BLaER1 treated with 17β-estradiol and CSF1 and Interleukin-3, amounts not matched to agents 10 nM and 100 nM (cell line): ENCODE measurements around the gene VTI1A.

Experiments used
- H3K27ac ChIP-seq, 11 experiments: shearing (Covaris generic); formaldehyde crosslinking; 2 replicates each; pipeline ENCODE4 v1.8.1; 2022
- H3K27me3 ChIP-seq, 11 experiments: shearing (Covaris generic); formaldehyde crosslinking; 2 replicates each; pipeline ENCODE4 v1.8.1; 2022
- H3K36me3 ChIP-seq, 11 experiments: shearing (Covaris generic); formaldehyde crosslinking; 2 replicates each; pipeline ENCODE4 v1.8.1; 2022
- H3K4me1 ChIP-seq, 10 experiments: shearing (Covaris generic); formaldehyde crosslinking; 2 replicates each; pipeline ENCODE4 v1.8.1; 2022
- H3K4me2 ChIP-seq, 11 experiments: shearing (Covaris generic); formaldehyde crosslinking; 2 replicates each; pipeline ENCODE4 v1.8.1; 2022
- H3K4me3 ChIP-seq, 10 experiments: shearing (Covaris generic); formaldehyde crosslinking; 2 replicates each; pipeline ENCODE4 v1.8.1; 2022
- H3K9ac ChIP-seq, 11 experiments: shearing (Covaris generic); formaldehyde crosslinking; 2 replicates each; pipeline ENCODE4 v1.8.1; 2022
- H3K9me3 ChIP-seq, 11 experiments: shearing (Covaris generic); formaldehyde crosslinking; replicated peaks in 1 of 11; 2 replicates each; pipeline ENCODE4 v1.8.1; 2022
- H4K20me1 ChIP-seq, 11 experiments: shearing (Covaris generic); formaldehyde crosslinking; 2 replicates each; pipeline ENCODE4 v1.8.1; 2022
- Cebpa-rat ChIP-seq, 11 experiments: shearing (Covaris generic); IDR thresholded peaks; 2 replicates each; pipeline ENCODE4 v1.8.1; 2022

VTI1A gene

DNA sequence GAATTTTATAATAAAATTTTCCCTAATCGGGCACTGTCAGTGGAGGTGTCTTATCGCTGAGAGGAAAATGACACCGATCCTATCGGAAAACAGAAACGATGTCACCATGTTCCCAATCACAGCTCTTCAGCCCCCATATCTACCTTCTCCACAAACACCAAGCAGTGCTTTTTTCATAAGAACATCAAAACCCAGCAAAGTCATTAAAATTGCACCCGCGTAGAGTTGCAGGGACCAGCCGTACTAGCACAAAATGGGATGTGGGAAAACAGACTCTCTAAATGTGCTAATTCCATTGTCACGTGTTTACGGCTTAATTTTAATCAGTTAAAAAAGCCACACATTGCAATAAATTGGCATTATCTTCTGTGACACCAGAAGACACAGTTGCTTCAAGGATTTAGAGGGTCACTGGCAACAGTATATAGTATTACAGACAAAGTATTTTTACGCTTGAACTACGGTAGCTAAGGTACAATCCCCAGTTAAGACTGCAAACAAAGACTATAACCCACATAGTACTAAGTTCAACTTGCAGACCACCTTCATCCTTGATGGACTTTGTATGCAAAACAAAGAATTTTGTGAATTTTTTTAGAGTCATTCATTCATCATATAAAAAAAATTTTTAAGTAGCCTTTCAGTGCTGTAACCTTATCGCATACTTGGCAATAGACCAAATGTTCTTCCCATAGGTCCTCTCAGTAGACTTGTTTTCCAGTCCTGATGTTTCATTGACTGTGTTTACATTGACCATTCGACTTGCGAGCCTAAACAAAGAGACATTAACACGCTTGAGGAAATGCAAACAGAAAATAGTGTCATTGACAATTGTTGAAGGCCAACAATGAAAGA, 116.0 kb downstream of the VTI1A start:
- no peak overlapping the region for H3K4me3 ChIP-seq
- 0 out of 22 replicates have a peak, but pooled peaks cover 0 to 5% (median 0%) of the 10 kb centered on the region in 11 experiments for H3K36me3 ChIP-seq
- H3K9me3 ChIP-seq, result no peaks in the 10 kb centered on the region
- peaks cover 0 to 7% (median 0%) of the 10 kb centered on the region in 11 experiments; a peak in 2 of 22 replicates for H4K20me1 ChIP-seq
- H3K27me3 ChIP-seq, result no peaks in the 10 kb centered on the region
- no peaks in the 10 kb centered on the region for H3K4me1 ChIP-seq
- no peak overlapping the region for H3K4me2 ChIP-seq
- TF ChIP-seq Cebpa-rat (IDR thresholded peaks at IDR 0.05), result no peak
- H3K27ac ChIP-seq, result no peak overlapping the region
- H3K9ac ChIP-seq, result no peak overlapping the region

- H3K4me3 ChIP-seq, result no peak overlapping the region
Observed at GRCh38 chr10:112564337-112564736, 117.3 kb downstream of the VTI1A start.

GRCh38 chr10:112565434-112566053, 118.5 kb downstream of the VTI1A start:
- H3K4me1 ChIP-seq, result no peaks in the 10 kb centered on the region
- H3K27ac ChIP-seq, result no peak overlapping the region
- H4K20me1 ChIP-seq, result peaks cover 0 to 6% (median 0%) of the 10 kb centered on the region in 11 experiments; a peak in 2 of 22 replicates
- TF ChIP-seq Cebpa-rat (IDR thresholded peaks at IDR 0.05), result no peak
- no peak overlapping the region for H3K4me3 ChIP-seq
- H3K36me3 ChIP-seq, result peaks cover 0 to 5% (median 0%) of the 10 kb centered on the region in 11 experiments; a peak in 2 of 22 replicates
- no peak overlapping the region for H3K9ac ChIP-seq
- H3K9me3 ChIP-seq, result no peaks in the 10 kb centered on the region
- no peak overlapping the region for H3K4me2 ChIP-seq
- no peaks in the 10 kb centered on the region for H3K27me3 ChIP-seq

More at GRCh38 chr10:112564337-112564736, 117.3 kb downstream of the VTI1A start:
- Histone ChIP-seq H4K20me1 (peaks cover 0 to 6% (median 0%) of the 10 kb centered on the region in 11 experiments; a peak in 2 of 22 replicates), H3K27ac (no peak overlapping the region), H3K27me3 (no peaks in the 10 kb centered on the region), H3K4me1 (no peaks in the 10 kb centered on the region), H3K9ac (no peak overlapping the region), H3K36me3 (0 out of 22 replicates have a peak, but pooled peaks cover 0 to 5% (median 0%) of the 10 kb centered on the region in 11 experiments), H3K9me3 (no peaks in the 10 kb centered on the region), H3K4me2 (no peak overlapping the region)
- no peak for TF ChIP-seq Cebpa-rat (IDR thresholded peaks at IDR 0.05)

GRCh38 chr10:112570585-112570984, 123.6 kb downstream of the VTI1A start:
- peaks cover 0 to 6% (median 0%) of the 10 kb centered on the region in 11 experiments; a peak in 1 of 22 replicates for H4K20me1 ChIP-seq
- H3K36me3 ChIP-seq, result peaks cover 0 to 12% (median 7%) of the 10 kb centered on the region in 11 experiments; a peak in 8 of 22 replicates
- H3K4me1 ChIP-seq, result no peaks in the 10 kb centered on the region
- peaks cover 0 to 10% (median 7%) of the 10 kb centered on the region in 11 experiments; a peak in 7 of 22 replicates for H3K9me3 ChIP-seq
- H3K27ac ChIP-seq, result no peak overlapping the region
- no peaks in the 10 kb centered on the region for H3K27me3 ChIP-seq
- no peak for TF ChIP-seq Cebpa-rat (IDR thresholded peaks at IDR 0.05)
- no peak overlapping the region for H3K4me2 ChIP-seq
- no peak overlapping the region for H3K9ac ChIP-seq
- H3K4me3 ChIP-seq, result no peak overlapping the region

GRCh38 chr10:112579578-112579977, 132.6 kb downstream of the VTI1A start:
- no peak for TF ChIP-seq Cebpa-rat (IDR thresholded peaks at IDR 0.05)
- H3K36me3 ChIP-seq, result peaks cover 0 to 47% (median 11%) of the 10 kb centered on the region in 11 experiments; a peak in 14 of 22 replicates
- no peak overlapping the region for H3K4me2 ChIP-seq
- H3K4me1 ChIP-seq, result no peaks in the 10 kb centered on the region
- H3K9me3 ChIP-seq, result no peaks in the 10 kb centered on the region
- H3K4me3 ChIP-seq, result no peak overlapping the region
- H3K9ac ChIP-seq, result no peak overlapping the region
- H4K20me1 ChIP-seq, result no peaks in the 10 kb centered on the region
- H3K27me3 ChIP-seq, result no peaks in the 10 kb centered on the region
- H3K27ac ChIP-seq, result no peak overlapping the region

- no peaks in the 10 kb centered on the region for H3K9me3 ChIP-seq
- no peaks in the 10 kb centered on the region for H4K20me1 ChIP-seq
- no peak overlapping the region for H3K27ac ChIP-seq
- H3K4me3 ChIP-seq, result no peak overlapping the region
- TF ChIP-seq Cebpa-rat (IDR thresholded peaks at IDR 0.05), result no peak
- H3K4me1 ChIP-seq, result peaks cover 0 to 2% (median 0%) of the 10 kb centered on the region in 10 experiments; a peak in 2 of 20 replicates
- H3K4me2 ChIP-seq, result no peak overlapping the region
- H3K27me3 ChIP-seq, result no peaks in the 10 kb centered on the region
- H3K9ac ChIP-seq, result no peak overlapping the region
- peaks cover 0 to 51% (median 13%) of the 10 kb centered on the region in 11 experiments; a peak in 14 of 22 replicates for H3K36me3 ChIP-seq
Observed at GRCh38 chr10:112580267-112580666, 133.3 kb downstream of the VTI1A start.

DNA sequence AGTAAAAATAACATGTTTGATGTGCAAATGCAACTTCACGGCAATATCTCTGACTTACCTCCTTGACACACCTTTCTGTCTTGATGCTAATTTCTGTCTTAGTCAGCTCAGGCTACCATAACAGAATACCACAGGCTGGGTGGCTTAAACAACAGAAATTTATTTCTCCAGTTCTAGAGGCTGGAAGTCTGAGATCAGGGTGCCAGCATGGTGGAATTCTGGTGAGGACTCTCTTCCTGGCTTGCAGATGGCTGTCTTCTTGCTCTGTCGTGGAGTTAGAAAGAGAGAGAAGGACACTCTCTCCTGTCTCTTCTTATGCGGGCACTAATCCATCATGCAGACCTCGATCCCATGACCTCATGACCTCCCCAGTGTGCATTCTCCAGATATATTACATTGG, 134.9 kb downstream of the VTI1A start:
- Histone ChIP-seq H3K36me3 (peaks cover 0 to 51% (median 13%) of the 10 kb centered on the region in 11 experiments; a peak in 14 of 22 replicates), H3K4me1 (peaks cover 0 to 15% (median 10%) of the 10 kb centered on the region in 10 experiments; a peak in 9 of 20 replicates), H3K9me3 (no peaks in the 10 kb centered on the region), H4K20me1 (no peaks in the 10 kb centered on the region), H3K4me3 (no peak overlapping the region), H3K27me3 (no peaks in the 10 kb centered on the region), H3K27ac (no peak overlapping the region), H3K9ac (no peak overlapping the region), H3K4me2 (no peak overlapping the region)
- no peak for TF ChIP-seq Cebpa-rat (IDR thresholded peaks at IDR 0.05)

DNA sequence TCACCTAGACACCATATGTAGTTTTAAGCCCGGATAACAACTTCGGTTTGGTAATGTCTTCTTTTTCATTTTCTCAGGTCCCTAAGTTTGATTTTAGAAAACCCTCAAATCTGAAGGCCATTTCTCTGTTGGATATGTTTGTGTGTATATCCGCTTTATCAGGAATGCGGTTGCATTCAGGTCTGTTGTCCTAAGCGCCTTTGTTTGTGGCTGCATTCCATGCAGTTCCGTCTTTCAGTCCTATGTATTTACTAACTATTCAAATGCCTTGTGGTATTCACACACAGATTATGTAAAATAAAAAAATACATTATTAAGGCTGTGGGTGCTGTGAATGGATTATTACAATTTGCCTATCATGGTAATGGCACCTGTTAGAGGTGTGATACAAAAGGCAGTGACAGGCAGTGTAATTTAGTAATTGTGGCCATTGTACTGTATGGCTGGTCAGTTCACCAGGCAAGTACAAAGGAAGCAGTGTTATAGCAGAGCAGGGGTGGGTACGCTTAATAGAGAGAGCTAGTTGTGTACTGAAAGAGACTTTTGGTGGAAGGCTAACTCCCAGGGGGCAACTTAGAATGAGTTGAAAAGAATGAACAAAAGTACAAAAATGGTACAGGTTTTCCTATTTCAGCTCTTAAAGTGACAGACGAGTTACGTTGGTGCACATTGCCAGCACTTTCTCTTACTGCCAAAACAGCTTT, 136.4 kb downstream of the VTI1A start:
- peaks cover 0 to 15% (median 10%) of the 10 kb centered on the region in 10 experiments; a peak in 9 of 20 replicates for H3K4me1 ChIP-seq
- H3K9me3 ChIP-seq, result no peaks in the 10 kb centered on the region
- no peak for TF ChIP-seq Cebpa-rat (IDR thresholded peaks at IDR 0.05)
- H3K27ac ChIP-seq, result no peak overlapping the region
- H3K4me3 ChIP-seq, result no peak overlapping the region
- peaks cover 0 to 51% (median 13%) of the 10 kb centered on the region in 11 experiments; a peak in 14 of 22 replicates for H3K36me3 ChIP-seq
- H3K27me3 ChIP-seq, result no peaks in the 10 kb centered on the region
- no peak overlapping the region for H3K4me2 ChIP-seq
- no peaks in the 10 kb centered on the region for H4K20me1 ChIP-seq
- no peak overlapping the region for H3K9ac ChIP-seq
